Hematopoietic multipotent progenitor cell treated with erythropoietin and hydrocortisone succinate and interleukin-3 and kit ligand, for 17 days (in vitro differentiated cells): ENCODE results near the gene ACYP2.
"Not testable (repeated sequence)": the region's sequence is repeated elsewhere in the genome, so short reads cannot be mapped to it uniquely, and the experiment has no call there.

ENCODE experiments used
- DNase-seq: peaks from one replicate; pipeline ENCODE4 v3.0.0-alpha.2; 2015; ENCODE audit warnings: low spot score

ACYP2 gene

GRCh38 chr2:54099370-54099769, 16.0 kb upstream of the ACYP2 start:
- DNase-seq, result no peak

GRCh38 chr2:54099829-54100585, 15.4 kb upstream of the ACYP2 start:
- no peak for DNase-seq

- DNase-seq, result no peak
Measured at GRCh38 chr2:54100772-54101171, 14.6 kb upstream of the ACYP2 start.

GRCh38 chr2:54103454-54104314, 11.7 kb upstream of the ACYP2 start:
- peak; percentile 44 for DNase-seq

- peak; percentile 77 for DNase-seq
Measured at GRCh38 chr2:54106631-54107454, 8.6 kb upstream of the ACYP2 start.

- DNase-seq, result no peak
Measured at GRCh38 chr2:54107455-54107764, 8.0 kb upstream of the ACYP2 start.

GRCh38 chr2:54107903-54108615, 7.4 kb upstream of the ACYP2 start:
- no peak for DNase-seq

GRCh38 chr2:54109848-54110247, 5.6 kb upstream of the ACYP2 start:
- no peak for DNase-seq

- not testable (repeated sequence) for DNase-seq
Measured at GRCh38 chr2:54114479-54114878, 936 bp upstream of the ACYP2 start.

GRCh38 chr2:54114936-54115283, 505 bp upstream of the ACYP2 start:
- DNase-seq, result no peak

- DNase-seq, result not testable (repeated sequence)
Measured at GRCh38 chr2:54116598-54116997, 1.2 kb downstream of the ACYP2 start.

- no peak for DNase-seq
Measured at GRCh38 chr2:54120950-54121349, 5.5 kb downstream of the ACYP2 start.

GRCh38 chr2:54122171-54122935, 6.9 kb downstream of the ACYP2 start:
- no peak for DNase-seq

GRCh38 chr2:54122939-54123338, 7.5 kb downstream of the ACYP2 start:
- DNase-seq, result no peak

GRCh38 chr2:54127174-54127573, 11.8 kb downstream of the ACYP2 start:
- not testable (repeated sequence) for DNase-seq

- DNase-seq, result no peak
Measured at GRCh38 chr2:54133056-54133455, 17.6 kb downstream of the ACYP2 start.

- no peak for DNase-seq
Measured at GRCh38 chr2:54139210-54139609, 23.8 kb downstream of the ACYP2 start.

GRCh38 chr2:54143780-54144179, 28.4 kb downstream of the ACYP2 start:
- no peak for DNase-seq

- DNase-seq, result no peak
Measured at GRCh38 chr2:54148391-54148790, 33.0 kb downstream of the ACYP2 start.

- DNase-seq, result no peak
Measured at GRCh38 chr2:54149638-54150441, 34.4 kb downstream of the ACYP2 start.
